ENCODE results near the gene LIN52. TPM values are rescaled to one million over a fixed set of nuclear protein-coding genes. Genes with fewer than 3 reads are reported as not detected.

The LIN52 gene
- total and polyA plus RNA-seq, 2 experiments from 2014 or later: 8.6 to 10.8 TPM

DNA sequence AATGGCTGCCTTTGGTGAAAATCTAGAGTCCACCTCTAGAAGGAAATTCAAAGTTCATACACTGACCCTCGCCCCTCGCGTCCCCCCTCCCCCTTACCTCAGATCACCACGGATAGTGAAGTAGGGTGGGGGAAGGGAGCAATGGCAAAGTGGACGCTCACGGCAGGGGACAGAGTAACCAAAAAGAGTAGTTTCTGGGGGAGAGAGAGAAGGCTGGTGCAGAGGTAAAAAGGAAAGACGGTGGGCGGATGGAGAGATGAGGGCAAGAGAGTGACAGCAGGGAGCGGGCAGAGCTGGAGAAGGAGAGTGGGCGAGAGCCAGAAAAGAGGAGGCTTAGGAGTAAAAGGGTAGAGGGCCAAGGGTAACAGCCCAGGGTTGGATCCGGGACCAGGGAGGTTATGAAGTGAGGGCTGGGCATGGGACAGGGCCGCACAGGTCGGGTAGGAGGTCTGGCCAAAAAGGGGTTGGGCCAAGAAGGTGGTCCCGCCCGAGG is 926 bp upstream of the LIN52 start:
- H3K27ac Mint-ChIP-seq: peak overlapping the region; percentile 100
- Histone ChIP-seq H3F3A (replicated peaks; ENCODE audit: low read depth) (no peaks in the 10 kb centered on the region), H4K20me1 (replicated peaks; ENCODE audit: insufficient read depth) (no peaks in the 10 kb centered on the region), H3K9me2 (ENCODE audit: insufficient read depth) (no peaks in the 10 kb centered on the region), H2AFZ (0 out of 2 replicates have a peak overlapping the region, but pooled peaks have one; percentile 69), H3K36me3 (ENCODE audit: insufficient read depth) (no peaks in the 10 kb centered on the region), H3K4me2 (peak overlapping the region; percentile 96), H3K27me3 (ENCODE audit: insufficient read depth) (no peaks in the 10 kb centered on the region), H3K4me3 (peak overlapping the region; percentile 96), H3K27ac (ENCODE audit: low read depth) (peak overlapping the region; percentile 96), H3K79me2 (replicated peaks; ENCODE audit: insufficient read depth) (peaks cover 45% of the 10 kb centered on the region), H3K4me1 (ENCODE audit: insufficient read depth) (peaks cover 7% of the 10 kb centered on the region)
- no peaks in the 10 kb centered on the region for H3K27me3 Mint-ChIP-seq (ENCODE audit: insufficient read depth, low read depth, poor library complexity)
- H3K9me3 Mint-ChIP-seq: no peaks in the 10 kb centered on the region
- H3K36me3 Mint-ChIP-seq (ENCODE audit: low read depth): no peaks in the 10 kb centered on the region
- no peak for TF ChIP-seq ZNF331 (CRISPR knock-in tag; IDR thresholded peaks at IDR 0.05; ENCODE audit: low read depth)
- TF ChIP-seq, protein P1, sequence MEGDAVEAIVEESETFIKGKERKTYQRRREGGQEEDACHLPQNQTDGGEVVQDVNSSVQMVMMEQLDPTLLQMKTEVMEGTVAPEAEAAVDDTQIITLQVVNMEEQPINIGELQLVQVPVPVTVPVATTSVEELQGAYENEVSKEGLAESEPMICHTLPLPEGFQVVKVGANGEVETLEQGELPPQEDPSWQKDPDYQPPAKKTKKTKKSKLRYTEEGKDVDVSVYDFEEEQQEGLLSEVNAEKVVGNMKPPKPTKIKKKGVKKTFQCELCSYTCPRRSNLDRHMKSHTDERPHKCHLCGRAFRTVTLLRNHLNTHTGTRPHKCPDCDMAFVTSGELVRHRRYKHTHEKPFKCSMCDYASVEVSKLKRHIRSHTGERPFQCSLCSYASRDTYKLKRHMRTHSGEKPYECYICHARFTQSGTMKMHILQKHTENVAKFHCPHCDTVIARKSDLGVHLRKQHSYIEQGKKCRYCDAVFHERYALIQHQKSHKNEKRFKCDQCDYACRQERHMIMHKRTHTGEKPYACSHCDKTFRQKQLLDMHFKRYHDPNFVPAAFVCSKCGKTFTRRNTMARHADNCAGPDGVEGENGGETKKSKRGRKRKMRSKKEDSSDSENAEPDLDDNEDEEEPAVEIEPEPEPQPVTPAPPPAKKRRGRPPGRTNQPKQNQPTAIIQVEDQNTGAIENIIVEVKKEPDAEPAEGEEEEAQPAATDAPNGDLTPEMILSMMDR (conservative IDR thresholded peaks at IDR 0.05; ENCODE audit: low read depth in 2 of 2): no peak
- no peak for TF ChIP-seq EZH2 (IDR thresholded peaks at IDR 0.05; ENCODE audit: low read depth, unreplicated experiment)
- TF ChIP-seq, protein P2, sequence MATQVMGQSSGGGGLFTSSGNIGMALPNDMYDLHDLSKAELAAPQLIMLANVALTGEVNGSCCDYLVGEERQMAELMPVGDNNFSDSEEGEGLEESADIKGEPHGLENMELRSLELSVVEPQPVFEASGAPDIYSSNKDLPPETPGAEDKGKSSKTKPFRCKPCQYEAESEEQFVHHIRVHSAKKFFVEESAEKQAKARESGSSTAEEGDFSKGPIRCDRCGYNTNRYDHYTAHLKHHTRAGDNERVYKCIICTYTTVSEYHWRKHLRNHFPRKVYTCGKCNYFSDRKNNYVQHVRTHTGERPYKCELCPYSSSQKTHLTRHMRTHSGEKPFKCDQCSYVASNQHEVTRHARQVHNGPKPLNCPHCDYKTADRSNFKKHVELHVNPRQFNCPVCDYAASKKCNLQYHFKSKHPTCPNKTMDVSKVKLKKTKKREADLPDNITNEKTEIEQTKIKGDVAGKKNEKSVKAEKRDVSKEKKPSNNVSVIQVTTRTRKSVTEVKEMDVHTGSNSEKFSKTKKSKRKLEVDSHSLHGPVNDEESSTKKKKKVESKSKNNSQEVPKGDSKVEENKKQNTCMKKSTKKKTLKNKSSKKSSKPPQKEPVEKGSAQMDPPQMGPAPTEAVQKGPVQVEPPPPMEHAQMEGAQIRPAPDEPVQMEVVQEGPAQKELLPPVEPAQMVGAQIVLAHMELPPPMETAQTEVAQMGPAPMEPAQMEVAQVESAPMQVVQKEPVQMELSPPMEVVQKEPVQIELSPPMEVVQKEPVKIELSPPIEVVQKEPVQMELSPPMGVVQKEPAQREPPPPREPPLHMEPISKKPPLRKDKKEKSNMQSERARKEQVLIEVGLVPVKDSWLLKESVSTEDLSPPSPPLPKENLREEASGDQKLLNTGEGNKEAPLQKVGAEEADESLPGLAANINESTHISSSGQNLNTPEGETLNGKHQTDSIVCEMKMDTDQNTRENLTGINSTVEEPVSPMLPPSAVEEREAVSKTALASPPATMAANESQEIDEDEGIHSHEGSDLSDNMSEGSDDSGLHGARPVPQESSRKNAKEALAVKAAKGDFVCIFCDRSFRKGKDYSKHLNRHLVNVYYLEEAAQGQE (IDR thresholded peaks at IDR 0.05; ENCODE audit: unreplicated experiment): no peak
- no peak for TF ChIP-seq NANOG (IDR thresholded peaks at IDR 0.05; ENCODE audit: borderline replicate concordance)
- no peak for TF ChIP-seq EZH2phosphoT487 (IDR thresholded peaks at IDR 0.05; ENCODE audit: unreplicated experiment)
- TF ChIP-seq CREB1 (CRISPR knock-in tag; IDR thresholded peaks at IDR 0.05; ENCODE audit: low read depth): no peak
- no peak for TF ChIP-seq STAT1 (IDR thresholded peaks at IDR 0.05; ENCODE audit: unreplicated experiment)
- no peak for TF ChIP-seq ZNF114 (CRISPR knock-in tag; IDR thresholded peaks at IDR 0.05)
- TF ChIP-seq JUNB (IDR thresholded peaks at IDR 0.05; ENCODE audit: unreplicated experiment): no peak
- TF ChIP-seq, protein P3, sequence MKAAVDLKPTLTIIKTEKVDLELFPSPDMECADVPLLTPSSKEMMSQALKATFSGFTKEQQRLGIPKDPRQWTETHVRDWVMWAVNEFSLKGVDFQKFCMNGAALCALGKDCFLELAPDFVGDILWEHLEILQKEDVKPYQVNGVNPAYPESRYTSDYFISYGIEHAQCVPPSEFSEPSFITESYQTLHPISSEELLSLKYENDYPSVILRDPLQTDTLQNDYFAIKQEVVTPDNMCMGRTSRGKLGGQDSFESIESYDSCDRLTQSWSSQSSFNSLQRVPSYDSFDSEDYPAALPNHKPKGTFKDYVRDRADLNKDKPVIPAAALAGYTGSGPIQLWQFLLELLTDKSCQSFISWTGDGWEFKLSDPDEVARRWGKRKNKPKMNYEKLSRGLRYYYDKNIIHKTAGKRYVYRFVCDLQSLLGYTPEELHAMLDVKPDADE (IDR thresholded peaks at IDR 0.05): no peak
- no peak for TF ChIP-seq POLR2AphosphoS5 (IDR thresholded peaks at IDR 0.05; ENCODE audit: low read depth)
- TF ChIP-seq, protein P4, sequence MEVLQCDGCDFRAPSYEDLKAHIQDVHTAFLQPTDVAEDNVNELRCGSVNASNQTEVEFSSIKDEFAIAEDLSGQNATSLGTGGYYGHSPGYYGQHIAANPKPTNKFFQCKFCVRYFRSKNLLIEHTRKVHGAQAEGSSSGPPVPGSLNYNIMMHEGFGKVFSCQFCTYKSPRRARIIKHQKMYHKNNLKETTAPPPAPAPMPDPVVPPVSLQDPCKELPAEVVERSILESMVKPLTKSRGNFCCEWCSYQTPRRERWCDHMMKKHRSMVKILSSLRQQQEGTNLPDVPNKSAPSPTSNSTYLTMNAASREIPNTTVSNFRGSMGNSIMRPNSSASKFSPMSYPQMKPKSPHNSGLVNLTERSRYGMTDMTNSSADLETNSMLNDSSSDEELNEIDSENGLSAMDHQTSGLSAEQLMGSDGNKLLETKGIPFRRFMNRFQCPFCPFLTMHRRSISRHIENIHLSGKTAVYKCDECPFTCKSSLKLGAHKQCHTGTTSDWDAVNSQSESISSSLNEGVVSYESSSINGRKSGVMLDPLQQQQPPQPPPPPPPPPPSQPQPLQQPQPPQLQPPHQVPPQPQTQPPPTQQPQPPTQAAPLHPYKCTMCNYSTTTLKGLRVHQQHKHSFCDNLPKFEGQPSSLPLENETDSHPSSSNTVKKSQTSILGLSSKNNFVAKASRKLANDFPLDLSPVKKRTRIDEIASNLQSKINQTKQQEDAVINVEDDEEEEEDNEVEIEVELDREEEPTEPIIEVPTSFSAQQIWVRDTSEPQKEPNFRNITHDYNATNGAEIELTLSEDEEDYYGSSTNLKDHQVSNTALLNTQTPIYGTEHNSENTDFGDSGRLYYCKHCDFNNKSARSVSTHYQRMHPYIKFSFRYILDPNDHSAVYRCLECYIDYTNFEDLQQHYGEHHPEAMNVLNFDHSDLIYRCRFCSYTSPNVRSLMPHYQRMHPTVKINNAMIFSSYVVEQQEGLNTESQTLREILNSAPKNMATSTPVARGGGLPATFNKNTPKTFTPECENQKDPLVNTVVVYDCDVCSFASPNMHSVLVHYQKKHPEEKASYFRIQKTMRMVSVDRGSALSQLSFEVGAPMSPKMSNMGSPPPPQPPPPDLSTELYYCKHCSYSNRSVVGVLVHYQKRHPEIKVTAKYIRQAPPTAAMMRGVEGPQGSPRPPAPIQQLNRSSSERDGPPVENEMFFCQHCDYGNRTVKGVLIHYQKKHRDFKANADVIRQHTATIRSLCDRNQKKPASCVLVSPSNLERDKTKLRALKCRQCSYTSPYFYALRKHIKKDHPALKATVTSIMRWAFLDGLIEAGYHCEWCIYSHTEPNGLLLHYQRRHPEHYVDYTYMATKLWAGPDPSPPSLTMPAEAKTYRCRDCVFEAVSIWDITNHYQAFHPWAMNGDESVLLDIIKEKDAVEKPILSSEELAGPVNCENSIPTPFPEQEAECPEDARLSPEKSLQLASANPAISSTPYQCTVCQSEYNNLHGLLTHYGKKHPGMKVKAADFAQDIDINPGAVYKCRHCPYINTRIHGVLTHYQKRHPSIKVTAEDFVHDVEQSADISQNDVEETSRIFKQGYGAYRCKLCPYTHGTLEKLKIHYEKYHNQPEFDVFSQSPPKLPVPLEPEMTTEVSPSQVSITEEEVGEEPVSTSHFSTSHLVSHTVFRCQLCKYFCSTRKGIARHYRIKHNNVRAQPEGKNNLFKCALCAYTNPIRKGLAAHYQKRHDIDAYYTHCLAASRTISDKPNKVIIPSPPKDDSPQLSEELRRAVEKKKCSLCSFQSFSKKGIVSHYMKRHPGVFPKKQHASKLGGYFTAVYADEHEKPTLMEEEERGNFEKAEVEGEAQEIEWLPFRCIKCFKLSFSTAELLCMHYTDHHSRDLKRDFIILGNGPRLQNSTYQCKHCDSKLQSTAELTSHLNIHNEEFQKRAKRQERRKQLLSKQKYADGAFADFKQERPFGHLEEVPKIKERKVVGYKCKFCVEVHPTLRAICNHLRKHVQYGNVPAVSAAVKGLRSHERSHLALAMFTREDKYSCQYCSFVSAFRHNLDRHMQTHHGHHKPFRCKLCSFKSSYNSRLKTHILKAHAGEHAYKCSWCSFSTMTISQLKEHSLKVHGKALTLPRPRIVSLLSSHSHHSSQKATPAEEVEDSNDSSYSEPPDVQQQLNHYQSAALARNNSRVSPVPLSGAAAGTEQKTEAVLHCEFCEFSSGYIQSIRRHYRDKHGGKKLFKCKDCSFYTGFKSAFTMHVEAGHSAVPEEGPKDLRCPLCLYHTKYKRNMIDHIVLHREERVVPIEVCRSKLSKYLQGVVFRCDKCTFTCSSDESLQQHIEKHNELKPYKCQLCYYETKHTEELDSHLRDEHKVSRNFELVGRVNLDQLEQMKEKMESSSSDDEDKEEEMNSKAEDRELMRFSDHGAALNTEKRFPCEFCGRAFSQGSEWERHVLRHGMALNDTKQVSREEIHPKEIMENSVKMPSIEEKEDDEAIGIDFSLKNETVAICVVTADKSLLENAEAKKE (CRISPR knock-in tag; IDR thresholded peaks at IDR 0.05): no peak
- H3K4me1 Mint-ChIP-seq: peaks cover 11% of the 10 kb centered on the region
- ATAC-seq: peak; percentile 52; the same call in 2 of the 3 replicates
- peak; percentile 52 for DNase-seq (ENCODE audit: low spot score)
- peak overlapping the region; percentile 97 for H3K4me3 Mint-ChIP-seq

Measured in GM23338 (cell line).